H1 (cell line): ENCODE data around the gene IREB2. TPM values are rescaled to one million over a fixed set of nuclear protein-coding genes. Genes with fewer than 3 reads are reported as not detected.

Experiments used
- CBX8 ChIP-seq: fragments of 300-800, 300-1000 bp; sonication (generic); IDR thresholded peaks from 2 replicates; pipeline ENCODE4 v1.7.1; 2016; ENCODE audit warnings: low read depth, low read length, borderline replicate concordance
- RBBP5 ChIP-seq: IDR thresholded peaks from 2 replicates; pipeline ENCODE4 v1.7.1; 2012; ENCODE audit warnings: low read depth, mild to moderate bottlenecking, inconsistent platforms, low read length, moderate library complexity, borderline replicate concordance
- TAF7 ChIP-seq: optimal IDR thresholded peaks from 2 replicates; pipeline ENCODE3; 2011; ENCODE audit warnings: low read depth, mild to moderate bottlenecking, inconsistent platforms, low read length, moderate library complexity, borderline replicate concordance
- TEAD4 ChIP-seq: IDR thresholded peaks from 2 replicates; pipeline ENCODE4 v1.6.1; 2012; ENCODE audit warnings: low read depth, low read length, inconsistent platforms, mixed read lengths
- polyA plus RNA-seq, 7 experiments: library from polyadenylated mRNA; depleted of rRNA in 3 of 7; stranded (reverse) in 5 of 7; unstranded in 2 of 7; fragments of >200 nt in 5 of 7; fragments of 200-250 nt in 2 of 7; gene quantifications; 1 replicate in 5 of 7; 2 replicates in 1 of 7; 4 replicates in 1 of 7; pipeline versions ENCODE4 v1.2.1 to v1.2.3, GENCODE V29; 2011 to 2013; ENCODE audit warnings: missing spikeins in 2 of 7, mixed read lengths in 2 of 7
- total RNA-seq: library from RNA; stranded (reverse); fragmentation: NEBNext Ultra II Directional; extraction: Animal tissue kit (Norgen Biotek cat#: 25700); gene quantifications from 2 replicates; pipeline ENCODE4 v1.2.1, GENCODE V29; 2021

The IREB2 gene
- total and polyA plus RNA-seq, 2 of the 8 experiments (the other 6 are each of a cell fraction or from before 2014, with no cell fraction given), result 21.0 to 103 TPM

DNA sequence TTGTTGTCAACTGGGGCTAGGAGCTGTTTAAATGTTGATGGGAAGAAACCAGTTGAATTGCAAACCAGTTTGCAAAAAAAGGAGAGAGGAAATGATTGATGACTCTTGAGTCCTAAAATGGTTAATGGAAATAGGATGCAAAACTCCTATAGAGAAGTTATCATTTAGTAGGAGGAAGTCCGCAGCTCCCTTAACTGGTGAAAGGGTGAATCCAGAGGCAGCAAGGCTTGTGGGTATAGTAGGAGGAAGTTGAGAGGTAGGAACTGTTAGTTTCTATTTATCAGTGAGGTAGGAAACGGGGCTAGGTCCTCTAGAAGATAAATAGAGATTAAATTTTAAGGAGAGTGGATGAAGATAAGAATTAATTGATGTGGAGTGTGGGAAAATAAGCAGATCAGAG lies 15.4 kb downstream of the IREB2 start (continued):
- TF ChIP-seq TAF7 (no peak), RBBP5 (no peak), TEAD4 (no peak), CBX8 (no peak)
